Measurements from ENCODE around the gene VWA2.

VWA2 gene

GRCh38 chr10:114315566-114316420, 76.7 kb downstream of the VWA2 start:
- TF ChIP-seq GATA2 (IDR thresholded peaks at IDR 0.05; ENCODE audit: low read depth, low read length) (no peak), GATA3 (IDR thresholded peaks at IDR 0.05; ENCODE audit: low read depth, low read length) (no peak)

DNA sequence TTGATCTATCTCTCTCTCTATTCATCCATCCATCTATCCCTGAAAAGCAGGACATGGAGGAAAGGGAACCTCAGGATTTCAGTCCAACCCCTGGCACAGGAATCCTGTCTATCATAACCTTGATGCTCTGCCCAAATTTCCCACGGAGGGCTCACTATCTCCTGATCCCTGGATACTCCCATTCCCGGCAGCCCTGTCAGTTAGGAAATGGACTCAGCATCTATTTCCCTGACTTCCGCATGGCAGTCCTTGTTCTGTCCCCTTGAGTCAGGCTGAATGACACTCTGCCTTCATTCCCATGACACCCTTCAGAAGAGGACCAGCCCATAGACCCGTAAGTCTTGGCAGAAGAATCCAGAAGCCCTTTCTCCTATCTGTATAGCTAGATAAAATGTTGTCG, 77.7 kb downstream of the VWA2 start:
- no peak for TF ChIP-seq GATA2 (IDR thresholded peaks at IDR 0.05; ENCODE audit: low read depth, low read length)
- no peak for TF ChIP-seq GATA3 (IDR thresholded peaks at IDR 0.05; ENCODE audit: low read depth, low read length)

- no peak for TF ChIP-seq GATA3 (IDR thresholded peaks at IDR 0.05; ENCODE audit: low read depth, low read length)
- TF ChIP-seq GATA2 (IDR thresholded peaks at IDR 0.05; ENCODE audit: low read depth, low read length): no peak
Measured at GRCh38 chr10:114319406-114320248, 80.6 kb downstream of the VWA2 start.

GRCh38 chr10:114320249-114321116, 81.4 kb downstream of the VWA2 start:
- TF ChIP-seq GATA2 (IDR thresholded peaks at IDR 0.05; ENCODE audit: low read depth, low read length): no peak

- TF ChIP-seq GATA2 (IDR thresholded peaks at IDR 0.05; ENCODE audit: low read depth, low read length) (peak; percentile 64), GATA3 (IDR thresholded peaks at IDR 0.05; ENCODE audit: low read depth, low read length) (no peak)
Measured at GRCh38 chr10:114322344-114322743, 83.3 kb downstream of the VWA2 start.

DNA sequence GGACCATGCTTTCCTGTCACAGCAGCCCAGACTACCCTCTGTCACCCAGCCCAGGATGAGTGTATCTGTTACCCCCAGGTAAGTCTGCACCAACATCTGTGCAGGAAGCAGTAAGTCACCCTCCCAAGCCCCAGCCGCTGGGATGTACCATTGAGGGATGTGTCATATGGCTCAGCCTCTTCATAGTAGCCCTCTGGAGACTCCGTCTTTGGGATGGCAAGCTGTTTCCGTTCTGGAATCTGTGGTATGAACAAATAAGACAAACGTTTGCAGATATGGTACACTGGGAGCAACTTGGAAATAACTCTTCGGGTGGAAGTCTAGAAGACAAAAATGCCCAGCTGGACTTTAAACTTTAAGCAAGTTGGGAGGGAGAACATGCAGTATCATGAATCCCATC, 84.0 kb downstream of the VWA2 start:
- TF ChIP-seq GATA2 (IDR thresholded peaks at IDR 0.05; ENCODE audit: low read depth, low read length): no peak
- no peak for TF ChIP-seq GATA3 (IDR thresholded peaks at IDR 0.05; ENCODE audit: low read depth, low read length)

DNA sequence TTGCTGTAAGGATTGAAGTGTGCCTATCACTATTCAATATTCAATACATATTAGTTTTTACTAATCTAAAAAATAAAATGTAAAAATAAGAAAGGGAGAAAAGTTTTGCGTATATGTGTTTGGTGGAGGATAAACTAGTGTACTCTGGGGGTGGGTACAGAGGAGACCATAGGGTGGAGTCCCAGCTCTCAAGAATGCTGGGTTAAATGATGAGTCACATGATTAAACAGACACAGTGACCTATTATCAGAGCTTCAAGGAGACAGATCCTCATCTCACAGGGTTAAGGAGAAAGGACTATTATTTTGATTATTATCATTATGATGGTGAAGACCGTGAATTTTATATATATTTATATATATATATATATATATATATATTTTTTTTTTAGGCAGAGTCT, 87.7 kb downstream of the VWA2 start:
- TF ChIP-seq GATA3 (IDR thresholded peaks at IDR 0.05; ENCODE audit: low read depth, low read length): no peak
- TF ChIP-seq GATA2 (IDR thresholded peaks at IDR 0.05; ENCODE audit: low read depth, low read length): no peak

DNA sequence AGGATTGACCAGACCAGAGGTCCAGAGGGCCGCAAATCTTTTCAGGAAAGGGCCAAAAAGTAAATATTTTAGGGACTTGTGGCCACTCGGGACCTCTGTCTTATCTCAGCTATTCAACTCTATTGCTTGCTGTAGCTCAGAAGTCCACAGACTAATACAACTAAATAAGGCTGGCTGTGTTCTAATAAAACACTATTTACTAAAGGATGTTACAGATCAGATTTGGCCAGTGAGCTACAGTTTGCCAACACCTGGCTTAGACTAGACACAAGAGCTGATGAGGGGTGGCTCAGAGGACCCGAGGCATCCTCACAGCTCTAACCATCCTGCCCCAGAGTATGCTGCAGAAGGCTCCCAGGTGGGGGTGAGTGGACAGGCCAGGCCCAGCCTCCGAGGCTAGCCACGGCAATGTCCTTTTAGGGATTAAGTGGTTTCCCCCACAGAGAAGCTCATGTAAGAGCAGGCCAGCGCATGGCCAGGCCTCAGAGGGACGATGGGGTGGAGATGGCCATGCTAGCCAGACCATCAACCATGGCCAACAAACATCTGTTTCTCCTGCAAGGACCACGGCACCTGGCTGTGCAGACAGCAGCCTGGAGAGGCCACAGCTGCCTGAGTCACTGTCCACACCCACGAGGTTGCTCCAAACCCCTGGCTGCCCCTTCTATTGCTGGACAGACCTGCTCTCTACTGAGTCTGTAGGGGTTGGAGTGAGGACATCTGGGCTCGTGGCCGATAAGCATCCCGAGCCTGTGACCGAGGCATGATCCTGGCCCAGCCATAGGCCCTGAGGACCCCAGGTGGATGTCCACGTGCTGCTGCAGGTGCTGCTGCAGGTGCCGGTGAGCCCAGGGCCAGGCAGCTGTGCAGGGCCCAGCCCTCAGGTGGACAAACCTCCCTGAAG, 88.7 kb downstream of the VWA2 start:
- TF ChIP-seq GATA2 (IDR thresholded peaks at IDR 0.05; ENCODE audit: low read depth, low read length): no peak
- TF ChIP-seq GATA3 (IDR thresholded peaks at IDR 0.05; ENCODE audit: low read depth, low read length): no peak

GRCh38 chr10:114328441-114328812, 89.4 kb downstream of the VWA2 start:
- TF ChIP-seq GATA2 (IDR thresholded peaks at IDR 0.05; ENCODE audit: low read depth, low read length) (no peak), GATA3 (IDR thresholded peaks at IDR 0.05; ENCODE audit: low read depth, low read length) (no peak)

- TF ChIP-seq GATA2 (IDR thresholded peaks at IDR 0.05; ENCODE audit: low read depth, low read length): no peak
- no peak for TF ChIP-seq GATA3 (IDR thresholded peaks at IDR 0.05; ENCODE audit: low read depth, low read length)
Measured at GRCh38 chr10:114328874-114329273, 89.8 kb downstream of the VWA2 start.

- TF ChIP-seq GATA3 (IDR thresholded peaks at IDR 0.05; ENCODE audit: low read depth, low read length) (no peak), GATA2 (IDR thresholded peaks at IDR 0.05; ENCODE audit: low read depth, low read length) (no peak)
Measured at GRCh38 chr10:114329634-114330365, 90.7 kb downstream of the VWA2 start.

Measured in SH-SY5Y (cell line).